GM23338 (cell line): ENCODE data around the gene MFSD6.

ENCODE experiments used
- CTCF ChIP-seq, 2 experiments: fragments of 200-600 bp in 1 of 2; sonication (generic) in 1 of 2; conservative IDR thresholded peaks; 2 replicates each; pipeline versions ENCODE4 v1.5.1 to v1.6.1; 2016 to 2017; ENCODE audit warnings: antibody characterized with exemption in 2 of 2, low read depth in 2 of 2, mild to moderate bottlenecking in 2 of 2, moderate library complexity in 1 of 2
- POLR2AphosphoS5 ChIP-seq: IDR thresholded peaks from 2 replicates; pipeline ENCODE4 v1.6.1; 2016; ENCODE audit warnings: antibody characterized with exemption, low read depth
- REST ChIP-seq: IDR thresholded peaks from one replicate; pipeline ENCODE4 v1.6.1; 2018; ENCODE audit warnings: antibody characterized with exemption; ENCODE audit not compliant: unreplicated experiment
- ZNF114 ChIP-seq: fragments of 250-450 bp; sonication (Bioruptor Pico); IDR thresholded peaks from 2 replicates; pipeline ENCODE4 v1.5.0; 2020; ENCODE audit warnings: mild to moderate bottlenecking, moderate library complexity

GRCh38 chr2:190407246-190407661 is 901 bp upstream of the MFSD6 start:
- TF ChIP-seq CTCF (conservative IDR thresholded peaks at IDR 0.05; ENCODE audit: low read depth in 2 of 2) = no peak
- TF ChIP-seq REST = no peak
- TF ChIP-seq POLR2AphosphoS5 = no peak
- no peak for TF ChIP-seq ZNF114 (CRISPR knock-in tag)
